IMR-90 (cell line): ENCODE results near the gene ANKRD44. TPM values are rescaled to one million over a fixed set of nuclear protein-coding genes. Genes with fewer than 3 reads are reported as not detected.

Experiments used
- ATAC-seq: fragments of 200-7000 bp; cut with Tn5 transposase; 2 replicates; pipeline ENCODE4 v1.9.1; 2020; ENCODE audit warnings: low read depth, mild to moderate bottlenecking, moderate library complexity
- BruUV-seq: library from RNA; stranded (reverse); fragments of 400-500 nt; replicated peaks from 2 replicates; lab custom pipeline; 2021; lab: Mats Ljungman, UMichigan
- CTCF ChIA-PET: fragments of 300-600 bp; formaldehyde crosslinking; extraction: SDS; loops from one replicate; lab custom pipeline; 2021; ENCODE audit warnings: antibody characterized with exemption; lab: Yijun Ruan, JAX
- POLR2A ChIA-PET: fragments of 300-600 bp; sonication (Branson Sonifier 250); formaldehyde crosslinking; loops from one replicate; lab custom pipeline; 2022; ENCODE audit warnings: antibody characterized with exemption; ENCODE audit not compliant: unreplicated experiment; lab: Charles Lee
- DNase-seq: peaks from one replicate; pipeline ENCODE4 v3.0.0; 2013
- H2AFZ ChIP-seq: replicated peaks from 2 replicates; pipeline ENCODE3; 2013; ENCODE audit warnings: low read length, mild to moderate bottlenecking; ENCODE audit not compliant: poor library complexity
- H2AK5ac ChIP-seq: 2 replicates; pipeline ENCODE4 v1.6.1; 2013; ENCODE audit warnings: low read depth, low read length, inconsistent platforms
- H2AK9ac ChIP-seq: replicated peaks from 2 replicates; pipeline ENCODE3; 2013; ENCODE audit warnings: mild to moderate bottlenecking, low read depth, low read length, moderate library complexity; ENCODE audit not compliant: poor library complexity
- H2BK120ac ChIP-seq: 2 replicates; pipeline ENCODE4 v1.6.1; 2013; ENCODE audit warnings: low read depth, low read length, inconsistent platforms
- H2BK15ac ChIP-seq: 3 replicates; pipeline ENCODE4 v1.6.1; 2013; ENCODE audit warnings: low read depth, low read length, inconsistent platforms
- H2BK20ac ChIP-seq: 2 replicates; pipeline ENCODE4 v1.6.1; 2013; ENCODE audit warnings: low read depth, mild to moderate bottlenecking, inconsistent platforms, low read length, moderate library complexity
- H2BK5ac ChIP-seq: 2 replicates; pipeline ENCODE4 v1.6.1; 2013; ENCODE audit warnings: mild to moderate bottlenecking, low read depth, low read length, inconsistent platforms; ENCODE audit not compliant: poor library complexity, severe bottlenecking
- H3K14ac ChIP-seq: replicated peaks from 2 replicates; pipeline ENCODE4 v1.6.1; 2013; ENCODE audit warnings: low read depth, low read length, inconsistent platforms
- H3K18ac ChIP-seq: 2 replicates; pipeline ENCODE4 v1.6.1; 2013; ENCODE audit warnings: low read depth, low read length, control low read depth
- H3K23ac ChIP-seq: 2 replicates; pipeline ENCODE4 v1.6.1; 2013; ENCODE audit warnings: low read depth, low read length, inconsistent platforms
- H3K27ac ChIP-seq: 2 replicates; pipeline ENCODE4 v1.5.1; 2013; ENCODE audit warnings: mild to moderate bottlenecking, control low read depth, low read length; ENCODE audit not compliant: insufficient read depth
- H3K27me3 ChIP-seq: 2 replicates; pipeline ENCODE4 v1.6.1; 2013; ENCODE audit warnings: low read length; ENCODE audit not compliant: control insufficient read depth, insufficient read depth
- H3K36me3 ChIP-seq: 2 replicates; pipeline ENCODE4 v1.6.1; 2013; ENCODE audit warnings: low read length, mixed read lengths; ENCODE audit not compliant: control insufficient read depth, insufficient read depth
- H3K4ac ChIP-seq: 2 replicates; pipeline ENCODE4 v1.6.1; 2013; ENCODE audit warnings: low read depth, low read length, inconsistent platforms
- H3K4me1 ChIP-seq: 2 replicates; pipeline ENCODE4 v1.6.1; 2013; ENCODE audit warnings: low read length, mixed read lengths; ENCODE audit not compliant: control insufficient read depth, insufficient read depth
- H3K4me2 ChIP-seq: 2 replicates; pipeline ENCODE4 v1.6.1; 2013; ENCODE audit warnings: low read depth, mild to moderate bottlenecking, control low read depth, low read length, moderate library complexity
- H3K4me3 ChIP-seq: 2 replicates; pipeline ENCODE4 v1.5.1; 2013; ENCODE audit warnings: low read depth, mild to moderate bottlenecking, control low read depth, low read length, moderate library complexity; ENCODE audit not compliant: insufficient read depth
- H3K56ac ChIP-seq: 2 replicates; pipeline ENCODE4 v1.6.1; 2013; ENCODE audit warnings: low read length, inconsistent platforms; ENCODE audit not compliant: insufficient read depth; ENCODE audit errors: extremely low read depth
- H3K79me1 ChIP-seq, 2 experiments: 2 replicates each; pipeline ENCODE4 v1.6.1; 2013; ENCODE audit warnings: low read length in 2 of 2, inconsistent platforms in 1 of 2, low read depth in 1 of 2
- H3K9ac ChIP-seq: 2 replicates; pipeline ENCODE4 v1.6.1; 2013; ENCODE audit warnings: low read depth, low read length, control low read depth
- H3K9me1 ChIP-seq: 2 replicates; pipeline ENCODE4 v1.6.1; 2013; ENCODE audit warnings: low read length, inconsistent platforms; ENCODE audit not compliant: insufficient read depth
- H3K9me3 ChIP-seq: 2 replicates; pipeline ENCODE4 v1.6.1; 2013; ENCODE audit warnings: low read length; ENCODE audit not compliant: control insufficient read depth, insufficient read depth
- H4K20me1 ChIP-seq: 2 replicates; pipeline ENCODE4 v1.6.1; 2013; ENCODE audit warnings: low read length, inconsistent platforms; ENCODE audit not compliant: insufficient read depth
- H4K5ac ChIP-seq: 2 replicates; pipeline ENCODE4 v1.6.1; 2013; ENCODE audit warnings: mild to moderate bottlenecking, low read depth, low read length, control low read depth
- H4K8ac ChIP-seq, 2 experiments: 2 replicates each; pipeline ENCODE4 v1.6.1; 2013; ENCODE audit warnings: low read depth in 2 of 2, low read length in 2 of 2, control low read depth in 1 of 2, inconsistent platforms in 1 of 2
- H4K91ac ChIP-seq: 2 replicates; pipeline ENCODE4 v1.6.1; 2013; ENCODE audit warnings: low read depth, low read length, inconsistent platforms; ENCODE audit not compliant: insufficient read depth
- CTCF ChIP-seq: conservative IDR thresholded peaks from 2 replicates; pipeline ENCODE4 v1.5.1; 2012; ENCODE audit warnings: mild to moderate bottlenecking, low read depth, low read length, improper control_type of control experiment
- ELK1 ChIP-seq: fragments of 150-350 bp; IDR thresholded peaks from 2 replicates; pipeline ENCODE4 v1.6.1; 2016; ENCODE audit warnings: low read depth, mild to moderate bottlenecking, low read length, moderate library complexity, borderline replicate concordance
- MAFK ChIP-seq: IDR thresholded peaks from 2 replicates; pipeline ENCODE4 v1.6.1; 2012; ENCODE audit warnings: low read depth, low read length, improper control_type of control experiment
- MXI1 ChIP-seq: IDR thresholded peaks from 2 replicates; pipeline ENCODE4 v1.6.1; 2012; ENCODE audit warnings: low read depth, mild to moderate bottlenecking, low read length, moderate library complexity, borderline replicate concordance
- RCOR1 ChIP-seq: IDR thresholded peaks from 2 replicates; pipeline ENCODE4 v1.6.1; 2012; ENCODE audit warnings: mild to moderate bottlenecking, low read length, improper control_type of control experiment; ENCODE audit not compliant: insufficient replicate concordance
- RFX5 ChIP-seq: IDR thresholded peaks from 2 replicates; pipeline ENCODE4 v1.8.0; 2012; ENCODE audit warnings: low read depth, mild to moderate bottlenecking, low read length, moderate library complexity
- USF2 ChIP-seq: fragments of 150-350 bp; IDR thresholded peaks from 2 replicates; pipeline ENCODE4 v1.6.1; 2017; ENCODE audit warnings: mild to moderate bottlenecking, antibody characterized with exemption, low read length, low read depth
- WGBS, 2 experiments: methylation state at CpG; one replicate each; pipeline versions ENCODE4 v1.1.5 to v1.1.7; 2013; ENCODE audit warnings: missing lambda C conversion rate in 2 of 2; ENCODE audit not compliant: insufficient read length in 1 of 2; ENCODE audit errors: extremely low coverage in 2 of 2; 5-methylcytosine and 5-hydroxymethylcytosine counted together
- dilution Hi-C: fragments of 300-500 bp; cut with HindIII; formaldehyde crosslinking; loops from one replicate; pipeline ENCODE4 v1.14.3; 2018; ENCODE audit warnings: low sequenced_read_pairs; ENCODE audit not compliant: unreplicated experiment
- in situ Hi-C: fragments of 300-500 bp; cut with MboI; formaldehyde crosslinking; loops from 3 replicates; pipeline ENCODE4 v1.14.3; 2019; ENCODE audit warnings: low sequenced_read_pairs, inconsistent platforms, mixed read lengths
- intact Hi-C: fragments of 100-400 bp; cut with micrococcal nuclease; formaldehyde crosslinking; loops from 2 replicates; pipeline ENCODE4 v1.10.0; 2022
- polyA plus RNA-seq, 3 experiments: library from polyadenylated mRNA; depleted of rRNA; stranded (reverse); fragments of >200 nt; gene quantifications; 2 replicates each; pipeline ENCODE4 v1.2.3, GENCODE V29; 2012; ENCODE audit warnings: low replicate concordance in 1 of 3
- total RNA-seq: library from RNA; depleted of rRNA; stranded (reverse); fragments of >200 nt; gene quantifications from 2 replicates; pipeline ENCODE4 v1.2.3, GENCODE V29; 2012

The ANKRD44 gene
- total and polyA plus RNA-seq, 2 of the 4 experiments (the other 2 are of a cell fraction): 5.2 to 15.6 TPM

GRCh38 chr2:197200051-197200761 lies 110.4 kb downstream of the ANKRD44 start:
- TF ChIP-seq RCOR1 (no peak), MAFK (no peak), RFX5 (no peak), ELK1 (no peak), CTCF (no peak), MXI1 (no peak), USF2 (no peak)
- Histone ChIP-seq H4K91ac (no peak overlapping the region), H3K4me3 (no peak overlapping the region), H3K4me1 (peaks cover 9% of the 10 kb centered on the region), H3K56ac (no peak overlapping the region), H3K36me3 (no peaks in the 10 kb centered on the region), H2AK9ac (no peak overlapping the region), H3K23ac (no peak overlapping the region), H2BK15ac (no peak overlapping the region), H4K5ac (no peak overlapping the region), H3K79me1 (0 out of 4 replicates have a peak, but pooled peaks cover 0 to 4% of the 10 kb centered on the region in 2 experiments), H2BK5ac (no peak overlapping the region), H2BK120ac (no peak overlapping the region), H2BK20ac (no peak overlapping the region), H4K8ac (no peak overlapping the region), H2AK5ac (no peak overlapping the region), H3K4me2 (no peak overlapping the region), H3K27me3 (no peaks in the 10 kb centered on the region), H3K18ac (no peak overlapping the region), H3K9me1 (peaks cover 4% of the 10 kb centered on the region), H3K9me3 (no peaks in the 10 kb centered on the region), H3K27ac (no peak overlapping the region), H3K14ac (no peak overlapping the region), H3K4ac (no peak overlapping the region), H3K9ac (no peak overlapping the region), H2AFZ (no peak overlapping the region), H4K20me1 (no peaks in the 10 kb centered on the region)
- dilution Hi-C loops (no loop called here), intact Hi-C loops (no loop called here), in situ Hi-C loops (no loop called here)
- ATAC-seq (no peak), DNase-seq (no peak)
- WGBS, 2 experiments: 40% methylated on average over 1 of the region's 3 CpGs; no CpG with 5 or more reads in 1 of the 2 experiments
- CTCF ChIA-PET: no interaction called here
- BruUV-seq: no TSS peak
- POLR2A ChIA-PET: no interaction called here
